ENCODE data around the gene PCDHGB6.

PCDHGB6 gene

DNA sequence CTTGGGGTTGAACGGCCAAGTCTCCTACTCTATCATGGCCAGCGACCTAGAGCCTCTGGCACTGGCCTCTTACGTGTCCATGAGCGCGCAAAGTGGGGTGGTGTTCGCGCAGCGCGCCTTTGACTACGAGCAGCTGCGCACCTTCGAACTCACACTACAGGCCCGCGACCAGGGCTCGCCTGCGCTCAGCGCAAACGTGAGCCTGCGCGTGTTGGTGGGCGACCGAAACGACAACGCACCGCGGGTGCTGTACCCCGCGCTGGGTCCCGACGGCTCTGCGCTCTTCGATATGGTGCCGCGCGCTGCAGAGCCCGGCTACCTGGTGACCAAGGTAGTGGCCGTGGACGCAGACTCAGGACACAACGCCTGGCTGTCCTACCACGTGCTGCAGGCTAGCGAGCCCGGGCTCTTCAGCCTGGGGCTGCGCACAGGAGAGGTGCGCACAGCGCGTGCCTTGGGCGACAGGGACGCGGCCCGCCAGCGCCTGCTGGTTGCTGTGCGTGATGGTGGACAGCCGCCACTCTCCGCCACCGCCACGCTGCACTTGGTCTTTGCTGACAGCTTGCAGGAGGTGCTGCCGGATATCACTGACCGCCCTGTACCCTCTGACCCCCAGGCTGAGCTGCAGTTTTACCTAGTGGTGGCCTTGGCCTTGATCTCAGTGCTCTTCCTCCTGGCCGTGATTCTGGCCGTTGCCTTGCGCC lies 8.1 kb upstream of the PCDHGB6 start:
- H3K4me1 ChIP-seq = no peaks in the 10 kb centered on the region
- no peak overlapping the region for H3K4me3 ChIP-seq (ENCODE audit: low read depth, low read length)
- no peaks in the 10 kb centered on the region for H3K27me3 ChIP-seq
- no peak for DNase-seq
- no peaks in the 10 kb centered on the region; the same call in none of the 2 replicates for H3K36me3 ChIP-seq
- H3K9me3 ChIP-seq = no peaks in the 10 kb centered on the region
- TF ChIP-seq, protein P1, sequence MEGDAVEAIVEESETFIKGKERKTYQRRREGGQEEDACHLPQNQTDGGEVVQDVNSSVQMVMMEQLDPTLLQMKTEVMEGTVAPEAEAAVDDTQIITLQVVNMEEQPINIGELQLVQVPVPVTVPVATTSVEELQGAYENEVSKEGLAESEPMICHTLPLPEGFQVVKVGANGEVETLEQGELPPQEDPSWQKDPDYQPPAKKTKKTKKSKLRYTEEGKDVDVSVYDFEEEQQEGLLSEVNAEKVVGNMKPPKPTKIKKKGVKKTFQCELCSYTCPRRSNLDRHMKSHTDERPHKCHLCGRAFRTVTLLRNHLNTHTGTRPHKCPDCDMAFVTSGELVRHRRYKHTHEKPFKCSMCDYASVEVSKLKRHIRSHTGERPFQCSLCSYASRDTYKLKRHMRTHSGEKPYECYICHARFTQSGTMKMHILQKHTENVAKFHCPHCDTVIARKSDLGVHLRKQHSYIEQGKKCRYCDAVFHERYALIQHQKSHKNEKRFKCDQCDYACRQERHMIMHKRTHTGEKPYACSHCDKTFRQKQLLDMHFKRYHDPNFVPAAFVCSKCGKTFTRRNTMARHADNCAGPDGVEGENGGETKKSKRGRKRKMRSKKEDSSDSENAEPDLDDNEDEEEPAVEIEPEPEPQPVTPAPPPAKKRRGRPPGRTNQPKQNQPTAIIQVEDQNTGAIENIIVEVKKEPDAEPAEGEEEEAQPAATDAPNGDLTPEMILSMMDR (IDR thresholded peaks at IDR 0.05; ENCODE audit: low read depth, low read length) = no peak

DNA sequence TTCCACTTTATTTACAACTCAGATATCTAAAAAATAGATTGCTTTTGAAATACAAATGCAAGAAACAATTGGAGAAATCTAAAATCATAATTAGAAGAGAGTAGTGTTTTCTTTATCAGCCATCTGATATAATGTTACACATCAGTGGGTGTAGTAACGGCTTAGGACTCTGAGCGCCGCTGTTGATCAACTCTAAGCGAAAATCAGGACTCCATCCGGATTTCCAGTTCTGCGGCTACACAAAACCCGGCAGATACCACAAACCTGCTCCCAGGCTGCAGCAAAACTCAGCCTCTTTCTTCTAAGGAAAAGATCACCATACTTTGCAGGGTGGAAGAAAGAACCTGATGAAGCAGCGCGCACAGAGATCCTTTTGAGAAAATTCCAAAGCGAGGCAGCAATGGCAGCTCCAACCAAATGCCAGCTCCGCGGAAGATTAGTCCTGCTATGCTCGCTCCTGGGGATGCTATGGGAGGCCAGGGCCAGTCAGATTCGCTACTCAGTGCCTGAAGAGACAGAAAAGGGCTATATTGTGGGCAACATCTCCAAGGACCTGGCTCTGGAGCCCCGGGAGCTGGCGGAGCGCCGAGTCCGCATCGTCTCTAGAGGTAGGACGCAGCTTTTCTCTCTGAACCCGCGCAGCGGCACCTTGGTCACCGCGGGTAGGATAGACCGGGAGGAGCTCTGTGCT lies 5.1 kb upstream of the PCDHGB6 start, which contains the start of gene PCDHGA9:
TSS of gene PCDHGA9 (plus strand) at position 226 of the 691 bp plus-strand sequence. CDS start at position 401, 175 bp downstream.
- no peak for DNase-seq
- Histone ChIP-seq H3K9me3 (no peaks in the 10 kb centered on the region; the same call in none of the 2 replicates), H3K36me3 (no peaks in the 10 kb centered on the region; the same call in none of the 2 replicates), H3K4me3 (ENCODE audit: low read depth, low read length) (no peak within 1 kb of the TSS), H3K4me1 (no peaks in the 10 kb centered on the region), H3K27me3 (no peaks in the 10 kb centered on the region)
- TF ChIP-seq, protein P1 (IDR thresholded peaks at IDR 0.05; ENCODE audit: low read depth, low read length) = peak; percentile 55

DNA sequence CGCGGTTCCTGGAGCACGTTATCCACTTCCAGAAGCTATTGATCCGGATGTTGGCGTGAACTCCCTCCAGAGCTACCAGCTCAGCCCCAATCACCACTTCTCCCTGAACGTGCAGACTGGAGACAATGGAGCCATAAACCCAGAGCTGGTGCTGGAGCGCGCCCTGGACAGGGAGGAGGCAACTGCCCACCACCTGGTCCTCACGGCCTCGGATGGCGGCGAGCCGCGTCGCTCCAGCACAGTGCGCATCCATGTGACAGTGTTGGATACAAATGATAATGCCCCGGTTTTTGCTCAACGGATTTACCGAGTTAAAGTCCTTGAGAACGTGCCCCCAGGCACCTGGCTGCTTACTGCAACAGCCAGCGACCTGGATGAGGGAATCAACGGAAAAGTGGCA lies 4.4 kb upstream of the PCDHGB6 start:
- H3K9me3 ChIP-seq = no peaks in the 10 kb centered on the region; the same call in none of the 2 replicates
- TF ChIP-seq, protein P1 (IDR thresholded peaks at IDR 0.05; ENCODE audit: low read depth, low read length) = no peak
- no peaks in the 10 kb centered on the region for H3K27me3 ChIP-seq
- no peak overlapping the region for H3K4me3 ChIP-seq (ENCODE audit: low read depth, low read length)
- DNase-seq = no peak
- H3K4me1 ChIP-seq = no peaks in the 10 kb centered on the region
- no peaks in the 10 kb centered on the region; the same call in none of the 2 replicates for H3K36me3 ChIP-seq

DNA sequence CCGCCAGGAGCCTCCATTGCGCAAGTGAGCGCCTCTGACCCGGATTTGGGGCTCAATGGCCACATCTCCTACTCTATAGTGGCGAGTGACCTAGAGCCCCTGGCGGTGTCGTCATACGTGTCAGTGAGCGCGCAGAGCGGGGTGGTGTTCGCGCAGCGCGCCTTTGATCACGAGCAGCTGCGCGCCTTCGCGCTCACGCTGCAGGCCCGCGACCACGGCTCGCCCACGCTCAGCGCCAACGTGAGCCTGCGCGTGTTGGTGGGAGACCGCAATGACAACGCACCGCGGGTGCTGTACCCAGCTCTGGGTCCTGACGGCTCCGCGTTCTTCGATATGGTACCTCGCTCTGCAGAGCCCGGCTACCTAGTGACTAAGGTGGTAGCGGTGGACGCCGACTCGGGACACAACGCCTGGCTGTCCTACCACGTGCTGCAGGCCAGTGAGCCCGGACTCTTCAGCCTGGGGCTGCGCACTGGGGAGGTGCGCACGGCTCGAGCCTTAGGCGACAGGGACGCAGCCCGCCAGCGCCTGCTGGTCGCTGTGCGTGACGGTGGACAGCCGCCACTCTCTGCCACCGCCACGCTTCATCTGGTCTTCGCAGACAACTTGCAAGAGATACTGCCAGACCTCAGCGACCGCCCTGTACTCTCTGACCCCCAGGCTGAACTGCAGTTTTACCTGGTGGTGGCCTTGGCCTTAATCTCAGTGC lies 1.9 kb downstream of the PCDHGB6 start:
- Histone ChIP-seq H3K36me3 (no peaks in the 10 kb centered on the region), H3K4me1 (no peaks in the 10 kb centered on the region), H3K27me3 (no peaks in the 10 kb centered on the region), H3K9me3 (no peaks in the 10 kb centered on the region; the same call in none of the 2 replicates), H3K4me3 (ENCODE audit: low read depth, low read length) (no peak overlapping the region)
- no peak for DNase-seq
- TF ChIP-seq, protein P1 (IDR thresholded peaks at IDR 0.05; ENCODE audit: low read depth, low read length) = no peak

DNA sequence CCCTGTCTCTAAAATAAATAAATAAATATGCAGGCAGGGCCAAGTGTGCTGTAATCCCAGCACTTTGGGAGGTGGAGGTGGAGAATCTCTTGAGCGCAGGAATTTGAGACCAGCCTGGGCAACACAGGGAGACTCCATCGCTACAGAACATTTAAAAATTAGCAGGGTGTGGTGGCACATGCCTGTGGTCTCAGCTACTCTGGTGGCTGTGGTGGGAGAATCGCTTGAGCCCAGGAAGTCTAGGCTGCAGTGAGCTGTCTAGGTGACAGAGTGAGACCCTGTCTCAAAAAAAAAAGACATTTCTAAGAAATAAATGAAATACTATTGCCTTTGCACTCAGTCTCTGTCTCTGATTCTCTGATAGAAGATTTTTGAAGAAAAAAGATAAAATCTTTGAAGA lies 3.8 kb downstream of the PCDHGB6 start:
- TF ChIP-seq, protein P1 (IDR thresholded peaks at IDR 0.05; ENCODE audit: low read depth, low read length) = no peak
- no peaks in the 10 kb centered on the region for H3K4me1 ChIP-seq
- H3K36me3 ChIP-seq = no peaks in the 10 kb centered on the region
- no peaks in the 10 kb centered on the region for H3K9me3 ChIP-seq
- no peak overlapping the region for H3K4me3 ChIP-seq (ENCODE audit: low read depth, low read length)
- DNase-seq = no peak
- H3K27me3 ChIP-seq = no peaks in the 10 kb centered on the region

Measured in BE2C (cell line).